ENCODE measurements around the gene C1QTNF9B.

Gene C1QTNF9B

DNA sequence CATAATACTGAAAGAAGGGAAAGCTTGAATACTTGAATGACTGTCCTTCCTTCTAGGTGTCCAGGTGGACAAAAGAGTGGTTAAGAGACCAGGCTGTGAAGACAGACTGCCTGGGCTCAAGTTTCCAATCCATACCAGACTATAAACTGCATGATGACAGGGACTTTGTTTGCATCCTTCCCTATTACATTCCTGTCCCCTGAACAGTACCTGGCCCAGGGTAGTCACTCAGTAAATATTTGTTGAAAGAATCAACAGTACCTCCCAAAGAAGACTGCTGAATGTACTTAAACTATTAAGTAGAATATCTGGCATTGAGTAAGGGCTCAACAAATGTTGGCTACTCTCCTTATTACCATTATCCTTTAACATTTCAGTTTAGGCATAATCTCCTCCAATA is 37.8 kb downstream of the C1QTNF9B start:
- DNase-seq (ENCODE audit: low read depth in 2 of 2), result no peak

DNA sequence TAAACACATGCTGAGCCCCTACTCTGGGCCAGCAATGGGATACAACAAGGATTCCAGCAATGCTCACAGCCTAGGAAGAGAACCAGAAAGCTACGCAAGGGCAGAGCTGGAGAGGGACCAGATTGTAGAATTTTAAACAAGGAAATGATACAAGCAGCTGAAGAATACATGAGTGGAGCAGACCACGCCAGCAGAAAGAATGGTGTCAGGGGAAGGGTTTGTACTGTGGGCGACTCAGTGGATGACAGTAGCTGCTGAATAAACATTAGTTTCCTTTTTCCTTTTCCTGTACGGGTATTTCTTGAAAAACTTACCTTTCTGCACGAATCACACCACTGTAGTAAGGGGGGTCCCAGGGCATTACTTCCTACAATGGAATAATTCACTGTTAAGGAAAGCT is 38.8 kb downstream of the C1QTNF9B start:
- DNase-seq (ENCODE audit: low read depth in 2 of 2), result no peak

DNA sequence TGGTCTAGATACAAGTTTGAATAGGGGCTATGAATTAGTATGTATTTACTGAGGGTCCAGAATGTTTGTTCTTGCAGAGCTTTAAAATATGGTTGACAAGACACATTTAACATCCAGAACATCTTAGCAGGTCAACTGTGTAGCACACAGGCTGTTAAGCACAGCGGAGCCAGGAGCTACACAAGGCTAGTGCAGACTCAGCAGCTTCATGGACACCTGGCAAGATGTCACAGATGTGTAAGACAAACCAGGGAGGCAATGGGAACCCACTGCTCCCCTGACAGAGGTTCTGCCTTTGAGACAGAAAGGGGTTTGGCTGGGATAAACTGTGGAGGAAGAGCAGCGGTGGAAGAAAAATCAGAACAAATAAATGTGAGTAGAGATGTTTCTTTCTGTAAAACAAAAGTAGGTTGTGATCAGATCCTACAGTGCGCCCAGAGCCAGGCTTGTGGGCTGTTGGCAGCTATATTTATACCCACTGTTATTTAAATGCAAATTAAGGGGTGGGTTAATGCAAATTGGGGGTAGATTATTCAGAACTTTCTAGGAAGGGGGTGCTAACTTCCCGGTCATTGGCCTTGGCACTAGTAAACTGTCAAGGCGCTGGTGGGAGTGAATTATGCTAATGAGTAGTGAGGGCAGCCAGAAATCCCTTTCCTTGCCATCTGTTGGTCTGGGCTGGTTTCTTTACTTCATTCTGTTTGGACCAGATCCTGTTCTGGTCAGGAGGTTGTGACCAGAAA is 41.1 kb downstream of the C1QTNF9B start:
- DNase-seq (ENCODE audit: low read depth in 2 of 2), result no peak

DNA sequence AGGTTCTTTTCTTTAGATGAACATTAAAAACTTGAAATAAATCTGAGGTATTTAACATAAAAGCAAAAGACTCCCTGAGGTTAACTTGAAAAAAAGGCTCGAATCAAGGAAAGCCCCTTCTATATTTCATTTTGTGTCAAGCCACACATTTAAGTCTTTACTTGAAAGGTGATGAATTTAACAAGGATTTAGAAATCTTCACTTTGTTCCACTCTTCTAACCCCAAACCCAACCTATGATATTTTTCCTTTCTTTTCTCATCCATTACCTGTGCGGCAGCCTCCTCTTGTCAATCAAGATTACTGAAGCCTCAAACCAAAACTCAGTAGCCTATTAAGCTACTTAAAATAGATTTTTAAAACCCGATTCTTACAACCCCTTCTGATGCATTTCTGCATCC is 41.9 kb downstream of the C1QTNF9B start:
- no peak for DNase-seq (ENCODE audit: low read depth in 2 of 2)

DNA sequence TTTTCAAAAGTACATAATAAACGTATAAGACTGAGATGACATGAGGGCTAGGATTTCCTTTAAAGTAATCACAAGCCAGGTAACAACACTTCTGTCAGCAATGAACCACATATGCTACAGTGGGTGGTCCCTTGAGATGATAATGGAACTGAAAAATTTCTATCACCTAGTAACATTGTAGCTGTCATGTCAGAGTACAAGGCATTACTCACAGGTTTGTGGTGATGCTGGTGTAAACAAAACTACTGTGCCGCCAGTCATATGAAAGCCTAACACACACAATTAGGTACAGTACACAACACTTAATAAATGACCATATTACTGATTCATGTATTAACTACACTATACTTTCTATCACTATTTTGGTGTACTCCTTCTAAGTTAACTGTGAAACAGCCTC is 45.0 kb downstream of the C1QTNF9B start:
- DNase-seq (ENCODE audit: low read depth in 2 of 2), result no peak

DNA sequence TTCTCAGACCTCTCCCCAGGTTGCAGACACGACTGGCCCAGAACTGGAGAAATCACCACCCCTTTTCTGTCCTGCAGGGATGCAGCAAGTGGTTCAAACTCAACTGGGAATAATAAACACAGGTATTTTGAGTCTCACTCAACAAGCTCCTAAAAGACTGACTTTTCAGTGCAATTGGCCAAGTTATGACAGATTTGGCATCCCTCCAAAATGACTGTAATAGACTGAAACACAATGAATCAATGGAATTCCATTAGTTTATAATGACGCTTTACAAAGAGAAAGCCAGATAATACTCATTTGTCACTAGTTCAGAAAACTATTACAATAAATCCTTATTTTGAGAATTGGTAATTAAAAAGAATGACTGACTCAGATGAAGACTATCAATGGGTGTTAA is 46.2 kb downstream of the C1QTNF9B start:
- DNase-seq (ENCODE audit: low read depth in 2 of 2), result no peak

DNA sequence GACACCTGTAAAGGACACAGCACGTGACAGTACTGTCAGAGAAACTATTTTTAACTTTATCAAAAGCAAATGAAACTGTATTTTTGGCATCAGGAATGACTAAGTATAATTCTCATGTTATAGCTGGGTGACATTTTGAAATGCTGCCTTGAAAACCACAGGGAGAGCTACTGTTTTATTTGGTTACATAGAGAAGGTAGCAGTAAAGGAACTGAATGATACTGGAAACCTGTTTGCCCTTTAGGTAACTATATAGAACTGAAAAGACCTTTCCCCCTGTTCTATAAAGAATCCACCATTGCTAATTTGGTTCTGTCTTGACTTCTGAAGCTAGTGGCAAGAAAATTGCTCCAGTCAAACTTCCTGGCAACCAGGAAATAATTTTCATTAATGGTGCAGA is 47.2 kb downstream of the C1QTNF9B start:
- DNase-seq (ENCODE audit: low read depth in 2 of 2), result no peak

DNA sequence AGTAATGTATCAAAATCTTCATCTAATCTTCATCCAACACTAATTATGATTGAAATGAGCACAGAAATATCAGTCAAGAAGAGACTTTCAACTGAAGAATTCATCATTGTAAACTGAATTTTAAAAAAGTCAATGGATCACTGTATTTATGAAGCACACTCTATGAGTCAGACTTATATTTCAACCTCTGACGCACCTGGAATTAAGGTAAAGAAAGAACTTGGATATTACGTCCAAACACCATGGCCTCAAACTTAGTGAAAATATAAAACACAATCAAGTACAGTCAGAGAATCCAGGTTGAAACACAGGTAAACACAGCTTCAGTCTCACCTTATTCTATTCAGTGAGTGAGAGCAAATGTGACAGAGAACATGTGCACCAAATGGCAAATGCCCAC is 47.6 kb downstream of the C1QTNF9B start:
- no peak for DNase-seq (ENCODE audit: low read depth in 2 of 2)

DNA sequence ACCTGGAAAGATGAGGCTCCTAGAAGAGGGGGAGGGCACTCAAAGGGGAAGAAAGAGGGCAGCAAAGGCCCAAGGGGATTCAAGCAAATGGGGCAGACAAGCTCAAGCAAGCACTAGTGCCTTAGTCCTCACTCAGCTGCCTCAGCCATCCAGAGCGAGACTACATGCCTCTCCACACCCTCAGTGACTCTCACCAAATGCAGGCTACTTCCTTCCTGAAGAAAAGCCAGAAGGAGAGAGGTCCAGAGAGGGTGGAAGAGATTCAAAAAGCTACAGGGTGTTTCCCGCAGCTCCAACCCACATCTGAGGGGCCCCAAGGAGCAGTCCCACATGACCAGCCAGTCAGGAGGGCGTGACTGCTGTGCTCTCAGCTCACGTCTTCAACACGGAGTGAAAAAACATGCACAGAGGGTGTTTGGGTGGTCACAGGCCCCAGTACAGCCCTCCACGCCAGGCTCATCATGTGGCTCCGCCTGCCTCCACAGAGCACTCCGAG is 48.6 kb downstream of the C1QTNF9B start:
- no peak for DNase-seq (ENCODE audit: low read depth in 2 of 2)

DNA sequence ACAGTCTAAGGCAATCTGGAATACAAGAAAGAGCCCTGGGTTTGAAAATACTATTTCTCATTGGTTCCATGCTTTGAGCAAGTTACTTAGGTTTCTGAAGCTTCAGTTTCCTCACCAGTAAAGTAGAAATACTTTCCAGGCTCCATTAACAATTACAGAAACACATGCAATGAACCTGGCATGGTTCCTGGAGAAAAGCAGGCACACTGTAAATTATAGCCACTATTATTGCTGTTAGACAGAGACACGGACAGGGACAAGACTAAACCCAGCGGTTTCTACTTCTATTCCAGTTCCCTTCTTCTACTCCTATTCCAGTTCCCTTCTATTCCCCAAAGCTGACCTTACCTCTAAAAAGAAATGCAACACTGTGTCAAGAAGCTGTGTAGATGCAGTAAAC is 49.3 kb downstream of the C1QTNF9B start:
- DNase-seq (ENCODE audit: low read depth in 2 of 2), result no peak

DNA sequence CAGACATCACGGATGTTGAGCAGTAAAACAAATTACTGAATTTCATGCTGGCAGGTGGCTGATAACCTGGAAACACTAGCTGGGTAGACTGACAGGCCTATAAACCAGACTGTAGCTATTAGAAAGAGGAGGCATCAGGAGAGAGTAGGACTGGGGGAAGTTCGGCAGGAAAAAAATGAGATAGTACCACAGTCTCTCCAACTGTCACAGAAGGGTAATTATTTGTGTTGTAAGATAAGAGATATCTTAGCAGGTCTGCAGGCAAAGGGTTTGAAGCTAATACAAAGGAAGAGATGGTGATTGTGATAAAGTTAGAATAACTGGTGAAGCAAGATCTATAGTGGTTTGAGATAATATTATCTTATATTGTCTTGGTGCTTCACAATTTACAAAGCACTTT is 49.8 kb downstream of the C1QTNF9B start:
- no peak for DNase-seq (ENCODE audit: low read depth in 2 of 2)

DNA sequence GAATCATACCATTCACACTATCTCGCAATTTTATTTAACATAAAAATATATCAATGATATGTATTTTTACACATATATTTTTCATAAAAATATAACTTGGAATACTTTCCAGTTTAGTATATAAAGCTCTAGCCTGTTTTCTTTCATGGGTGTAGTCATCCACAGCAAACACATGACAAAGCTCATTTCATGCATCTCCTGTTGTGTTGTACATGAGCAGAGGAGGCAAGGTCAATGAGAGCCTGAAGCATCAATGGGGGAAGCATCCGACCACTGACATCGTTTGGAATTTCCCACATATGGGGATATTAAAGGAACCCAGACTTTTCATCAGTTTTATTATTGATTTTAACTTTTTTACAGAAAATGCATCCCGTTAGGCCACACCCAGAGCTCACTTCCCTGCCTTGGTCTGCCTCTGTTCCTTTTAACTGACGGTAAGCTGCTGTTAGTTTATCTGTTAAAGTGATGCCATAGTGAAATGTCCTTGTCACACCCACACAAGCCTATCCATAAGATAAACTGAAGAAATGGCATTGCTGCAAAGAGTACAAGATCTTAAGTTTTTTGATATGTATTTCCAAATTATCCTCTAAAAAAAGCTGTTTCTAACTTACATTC is 52.1 kb downstream of the C1QTNF9B start:
- no peak for DNase-seq (ENCODE audit: low read depth in 2 of 2)

DNA sequence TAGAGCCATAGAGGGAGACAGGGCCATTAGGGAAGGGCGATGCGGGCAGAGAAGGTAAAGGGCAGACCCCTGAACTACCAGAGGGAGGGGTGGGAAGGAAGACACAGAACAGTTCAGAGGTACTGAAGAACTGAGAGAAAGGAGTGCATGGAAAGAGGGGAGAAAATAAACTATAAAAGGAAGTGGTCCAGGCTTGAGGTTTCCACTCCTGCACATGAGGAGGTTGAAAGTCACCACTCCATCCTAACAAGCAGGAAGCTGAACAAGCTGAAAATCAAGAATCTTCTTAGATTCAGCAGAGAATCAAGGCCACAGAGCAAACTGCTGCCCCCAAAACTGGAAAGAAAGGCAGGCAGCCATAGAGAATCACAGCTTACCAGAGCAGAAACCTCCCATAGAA is 53.2 kb downstream of the C1QTNF9B start:
- no peak for DNase-seq (ENCODE audit: low read depth in 2 of 2)

DNA sequence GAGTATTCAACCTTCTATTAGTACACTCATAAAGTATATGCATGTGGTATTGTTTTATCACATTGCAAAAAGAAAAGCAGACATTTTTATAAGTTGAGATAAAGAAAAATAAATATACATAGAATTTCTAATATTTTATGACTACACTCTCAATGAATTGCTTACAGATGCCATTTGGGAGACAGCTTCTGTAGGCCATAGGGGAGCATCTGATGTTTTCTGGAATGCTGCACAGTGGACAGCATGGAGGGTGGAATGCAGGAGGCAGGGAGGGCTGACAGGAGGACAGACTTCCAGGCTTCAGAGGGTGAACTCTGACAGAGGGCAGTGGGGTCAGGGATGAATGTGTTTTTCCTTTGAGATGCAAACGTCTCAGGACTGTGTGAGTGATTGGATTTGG is 53.9 kb downstream of the C1QTNF9B start:
- DNase-seq (ENCODE audit: low read depth in 2 of 2), result no peak

DNA sequence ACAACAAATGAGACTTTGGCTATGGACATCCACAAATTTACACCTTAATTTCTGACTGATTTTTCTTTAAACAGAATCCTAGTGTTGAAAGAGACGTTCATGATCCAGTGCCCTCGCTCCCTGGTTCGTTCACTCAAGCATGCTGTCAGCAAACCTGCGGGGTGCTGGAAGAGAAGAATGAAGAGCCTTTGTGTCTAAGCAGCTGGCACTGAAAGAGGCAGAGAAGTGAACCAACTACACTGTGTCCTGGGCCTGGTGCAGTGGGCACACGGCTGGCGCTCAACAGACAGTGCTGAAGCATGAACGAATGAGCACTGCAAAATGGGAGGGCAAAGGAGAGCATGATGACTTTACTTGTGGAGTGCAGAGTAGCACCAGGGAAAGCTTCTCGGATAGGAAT is 54.9 kb downstream of the C1QTNF9B start:
- DNase-seq (ENCODE audit: low read depth in 2 of 2), result no peak

Data from stimulated activated CD4-positive, alpha-beta T cell treated with anti-CD3 and anti-CD28 coated beads, Interleukin-15, amount 100 ng/mL, for 48 hours (primary cell).